Small intestine (tissue), 7 donors: ENCODE results near the gene NMNAT3. TPM values are rescaled to one million over a fixed set of nuclear protein-coding genes. Genes with fewer than 3 reads are reported as not detected.

Source experiments
- DNase-seq, 2 donors: peaks; one replicate each; pipeline versions ENCODE4 v3.0.0 to v3.0.0-alpha.2; 2013
- FAIRE-seq: peaks from 2 replicates; lab custom pipeline; 2012; peaks lifted over from hg19 to GRCh38; lab: Jason Lieb, UNC
- H3K27ac ChIP-seq, 3 donors: one replicate each; pipeline ENCODE4 v1.5.1; 2013; ENCODE audit warnings: low read length in 2 of 3, mild to moderate bottlenecking in 2 of 3, control low read depth in 1 of 3, inconsistent platforms in 1 of 3, low read depth in 1 of 3, moderate library complexity in 1 of 3
- H3K27me3 ChIP-seq, 3 donors: one replicate each; pipeline ENCODE4 v1.6.1; 2013; ENCODE audit warnings: low read length in 3 of 3, inconsistent platforms in 1 of 3; ENCODE audit not compliant: control insufficient read depth in 3 of 3, insufficient read depth in 3 of 3
- H3K36me3 ChIP-seq, 3 donors: one replicate each; pipeline ENCODE4 v1.6.1; 2013; ENCODE audit warnings: low read length in 3 of 3, inconsistent platforms in 1 of 3, low read depth in 1 of 3, mild to moderate bottlenecking in 1 of 3, moderate library complexity in 1 of 3; ENCODE audit not compliant: control insufficient read depth in 3 of 3, insufficient read depth in 2 of 3
- H3K4me1 ChIP-seq, 3 donors: one replicate each; pipeline ENCODE4 v1.6.1; 2013; ENCODE audit warnings: low read length in 2 of 3, inconsistent platforms in 1 of 3, low read depth in 1 of 3, mild to moderate bottlenecking in 1 of 3, moderate library complexity in 1 of 3; ENCODE audit not compliant: control insufficient read depth in 3 of 3, insufficient read depth in 2 of 3
- H3K4me3 ChIP-seq, 3 donors: one replicate each; pipeline ENCODE4 v1.5.1; 2013; ENCODE audit warnings: low read length in 3 of 3, control low read depth in 1 of 3, inconsistent platforms in 1 of 3, low read depth in 1 of 3, mild to moderate bottlenecking in 1 of 3, moderate library complexity in 1 of 3
- H3K9me3 ChIP-seq, 2 donors: one replicate each; pipeline ENCODE4 v1.6.1; 2013; ENCODE audit warnings: low read depth in 1 of 2, low read length in 1 of 2; ENCODE audit not compliant: control insufficient read depth in 2 of 2, insufficient read depth in 1 of 2
- WGBS, 3 donors: extraction: QIAGEN DNeasy Blood & Tissue Kit; methylation state at CpG; one replicate each; pipeline ENCODE4 v1.1.7; 2013; 5-methylcytosine and 5-hydroxymethylcytosine counted together
- polyA plus RNA-seq, 4 donors: library from polyadenylated mRNA; stranded (reverse) in 3 of 4; unstranded in 1 of 4; fragments of 200-250 nt in 3 of 4; fragments of 120-200 nt in 1 of 4; gene quantifications; one replicate each; pipeline versions ENCODE4 v1.2.1 to v1.2.3, GENCODE V29; 2013
- donor health status: healthy with polysubstance abuse.
- donor health status: control.
- donor health status: control.
- donor health status: Bipolar disorder and iron deficiency.
- donor health status: healthy.

Gene NMNAT3
- polyA plus RNA-seq, 4 donors, result 2.5 to 16.3 (median 7.5) TPM

- no peaks in the 10 kb centered on the region for H3K27me3 ChIP-seq
- no peaks in the 10 kb centered on the region for H3K9me3 ChIP-seq
- peaks cover 0 to 4% (median 0%) of the 10 kb centered on the region in 3 donors for H3K4me1 ChIP-seq
- H3K27ac ChIP-seq, result no peak overlapping the region
- WGBS, 3 donors, result 67 to 73% (median 69%) methylated on average over 7 of the region's 7 CpGs
- H3K4me3 ChIP-seq, result no peak overlapping the region
- DNase-seq (no peak), FAIRE-seq (no peak)
- H3K36me3 ChIP-seq, result peaks cover 0 to 9% (median 0%) of the 10 kb centered on the region in 3 donors
These were observed 5.7 kb downstream of the NMNAT3 start for GRCh38 chr3:139671863-139672646.

GRCh38 chr3:139671107-139671506 is 6.7 kb downstream of the NMNAT3 start:
- WGBS, 3 donors, result 80 to 90% (median 82%) methylated on average over 2 of the region's 2 CpGs
- Histone ChIP-seq H3K9me3 (no peaks in the 10 kb centered on the region), H3K27ac (no peak overlapping the region), H3K4me1 (no peaks in the 10 kb centered on the region), H3K4me3 (no peak overlapping the region), H3K27me3 (no peaks in the 10 kb centered on the region), H3K36me3 (peaks cover 0 to 9% (median 0%) of the 10 kb centered on the region in 3 donors)
- FAIRE-seq, result no peak
- DNase-seq, result no peak

- H3K36me3 ChIP-seq, result peaks cover 0 to 10% (median 0%) of the 10 kb centered on the region in 3 donors
- 91 to 93% (median 92%) methylated on average over 4 of the region's 4 CpGs for WGBS, 3 donors
- H3K9me3 ChIP-seq, result no peaks in the 10 kb centered on the region
- FAIRE-seq (no peak), DNase-seq (no peak)
- no peak overlapping the region for H3K27ac ChIP-seq
- no peaks in the 10 kb centered on the region for H3K4me1 ChIP-seq
- no peaks in the 10 kb centered on the region for H3K27me3 ChIP-seq
- no peak overlapping the region for H3K4me3 ChIP-seq
These were observed 7.6 kb downstream of the NMNAT3 start for GRCh38 chr3:139670196-139670595.

- no peak overlapping the region for H3K27ac ChIP-seq
- peaks cover 0 to 9% (median 0%) of the 10 kb centered on the region in 3 donors for H3K36me3 ChIP-seq
- no peak overlapping the region for H3K4me3 ChIP-seq
- FAIRE-seq (no peak), DNase-seq (no peak)
- no peaks in the 10 kb centered on the region for H3K27me3 ChIP-seq
- H3K4me1 ChIP-seq, result no peaks in the 10 kb centered on the region
- no peaks in the 10 kb centered on the region for H3K9me3 ChIP-seq
These were observed 9.4 kb downstream of the NMNAT3 start for GRCh38 chr3:139668332-139668731.

- DNase-seq (no peak), FAIRE-seq (no peak)
- Histone ChIP-seq H3K36me3 (peaks cover 0 to 7% (median 0%) of the 10 kb centered on the region in 3 donors), H3K4me3 (no peak overlapping the region), H3K27me3 (no peaks in the 10 kb centered on the region), H3K4me1 (peaks cover 0 to 2% (median 0%) of the 10 kb centered on the region in 3 donors), H3K9me3 (no peaks in the 10 kb centered on the region), H3K27ac (no peak overlapping the region)
- 80 to 84% (median 83%) methylated on average over 2 of the region's 2 CpGs for WGBS, 3 donors
These were observed 12.8 kb downstream of the NMNAT3 start for GRCh38 chr3:139664958-139665357.

GRCh38 chr3:139660269-139660668 is 17.5 kb downstream of the NMNAT3 start:
- DNase-seq, result no peak
- no peak for FAIRE-seq
- no peak overlapping the region for H3K27ac ChIP-seq
- no peak overlapping the region for H3K4me3 ChIP-seq
- H3K36me3 ChIP-seq, result peaks cover 0 to 7% (median 0%) of the 10 kb centered on the region in 3 donors
- H3K9me3 ChIP-seq, result no peaks in the 10 kb centered on the region
- H3K4me1 ChIP-seq, result peaks cover 0 to 18% (median 0%) of the 10 kb centered on the region in 3 donors
- no peaks in the 10 kb centered on the region for H3K27me3 ChIP-seq
- WGBS, 3 donors, result 17 to 92% (median 91%) methylated on average over 1 of the region's 1 CpG

- H3K36me3 ChIP-seq, result peaks cover 0 to 4% (median 0%) of the 10 kb centered on the region in 3 donors
- peaks cover 0 to 24% (median 4%) of the 10 kb centered on the region in 3 donors for H3K4me1 ChIP-seq
- H3K9me3 ChIP-seq, result no peaks in the 10 kb centered on the region
- whole genome bisulfite sequencing, 3 donors, result 27 to 67% (median 43%) methylated on average over 4 of the region's 4 CpGs
- H3K4me3 ChIP-seq, result no peak overlapping the region
- FAIRE-seq (no peak), DNase-seq (peak in 1 of 2 donors; percentile 22)
- H3K27ac ChIP-seq, result no peak overlapping the region
- H3K27me3 ChIP-seq, result no peaks in the 10 kb centered on the region
These were observed 18.3 kb downstream of the NMNAT3 start for GRCh38 chr3:139659511-139659910.

GRCh38 chr3:139657936-139658335 is 19.8 kb downstream of the NMNAT3 start:
- no peaks in the 10 kb centered on the region for H3K9me3 ChIP-seq
- DNase-seq (no peak), FAIRE-seq (no peak)
- no peak overlapping the region for H3K27ac ChIP-seq
- H3K27me3 ChIP-seq, result no peaks in the 10 kb centered on the region
- peaks cover 0 to 4% (median 0%) of the 10 kb centered on the region in 3 donors for H3K36me3 ChIP-seq
- WGBS, 3 donors, result 81 to 93% (median 88%) methylated on average over 3 of the region's 3 CpGs
- peaks cover 0 to 39% (median 4%) of the 10 kb centered on the region in 3 donors for H3K4me1 ChIP-seq
- no peak overlapping the region for H3K4me3 ChIP-seq
